Activated CD4-positive, alpha-beta T cell treated with anti-CD3 and anti-CD28 coated beads, Interleukin-10, Interleukin-2, amounts not matched to agents 100 ng/mL and 50 ng/mL, durations not matched to agents 16 hours and 8 hours (primary cell): ENCODE results near the gene DIO2.

Source experiments
- DNase-seq: peaks from one replicate; pipeline ENCODE4 v3.0.0-alpha.2; 2020

The DIO2 gene

DNA sequence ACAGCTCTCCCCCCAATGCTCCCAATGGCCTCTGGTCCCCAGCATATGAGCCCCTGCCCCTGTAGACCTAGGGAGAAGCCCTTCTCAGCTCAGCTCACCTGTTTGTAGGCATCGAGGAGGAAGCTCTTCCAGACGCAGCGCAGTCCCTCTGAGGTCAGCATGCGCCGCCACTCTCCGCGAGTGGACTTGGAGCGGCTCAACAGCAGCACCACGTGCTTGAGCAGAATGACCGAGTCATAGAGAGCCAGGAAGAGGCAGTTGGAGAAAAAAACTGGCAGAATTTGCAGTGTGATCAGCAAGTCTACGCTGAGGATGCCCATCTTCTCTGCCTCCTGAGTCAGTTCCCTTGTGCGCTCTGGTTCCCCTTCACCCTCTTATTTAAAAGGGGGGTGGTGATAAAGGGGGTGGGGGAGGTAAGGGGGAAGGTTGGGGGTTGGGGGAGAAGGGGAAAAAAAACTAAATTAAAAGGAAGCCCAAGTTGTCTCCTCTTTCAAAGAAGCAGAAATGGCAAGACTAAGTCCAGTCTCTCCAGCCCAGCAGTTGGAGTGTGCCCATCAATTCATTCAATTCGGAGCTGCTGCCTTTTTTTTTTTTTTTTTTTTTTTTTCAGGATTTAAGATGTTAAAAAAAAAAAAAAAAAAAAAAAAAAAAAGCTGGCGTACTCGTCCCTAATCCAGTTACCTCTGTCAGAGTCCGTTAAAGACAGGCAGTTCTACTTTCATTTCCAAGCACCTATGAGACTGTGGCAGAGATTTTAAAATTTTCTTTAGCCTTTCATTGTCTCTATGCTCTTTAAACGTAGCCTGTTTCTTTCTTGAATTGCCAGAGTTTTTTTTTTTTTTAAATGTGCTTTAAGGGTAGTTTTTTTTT, at the start of gene DIO2:
DIO2 (minus strand) TSS at position 352 of the 870 bp plus-strand sequence; CDS start at position 320, 32 bp downstream.
- no peak for DNase-seq

DNA sequence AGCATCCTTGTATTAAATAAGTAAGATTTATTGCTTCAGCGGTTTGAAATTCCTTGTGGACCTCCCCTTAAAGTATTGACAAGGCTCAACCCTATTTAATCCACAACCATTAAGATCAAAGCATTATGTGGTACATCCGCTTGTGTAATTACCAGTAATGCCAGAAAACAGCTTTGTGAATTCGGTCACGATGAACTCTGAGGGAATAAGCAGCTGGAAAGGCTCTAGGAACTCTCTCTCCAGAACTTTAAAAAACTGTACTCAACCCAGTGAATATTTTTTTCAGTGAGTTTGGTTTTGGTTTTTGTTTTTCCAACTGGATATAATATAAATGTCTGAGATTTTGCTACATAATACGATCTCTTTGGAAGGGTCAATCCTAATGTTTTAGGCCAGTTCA, 49.3 kb upstream of the DIO2 start:
- DNase-seq = no peak

DNA sequence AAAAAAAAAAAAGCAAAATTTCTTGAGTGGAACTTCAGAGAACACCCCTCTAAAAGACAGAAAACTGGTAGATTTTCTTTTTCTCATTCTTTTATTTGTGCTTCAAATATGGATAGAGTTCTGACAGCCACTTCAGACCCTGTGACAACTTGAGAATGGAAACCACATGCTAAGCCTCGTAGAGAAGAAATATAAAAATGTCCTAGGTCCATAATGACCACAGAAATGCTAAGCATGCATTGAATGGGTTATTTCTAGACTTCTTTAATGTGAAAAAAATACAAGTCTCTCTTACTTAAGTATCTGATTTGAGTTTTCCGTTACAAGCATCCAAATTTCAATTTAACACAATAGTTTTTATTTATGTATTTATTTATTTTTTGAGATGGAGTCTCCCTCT, 28.3 kb upstream of the DIO2 start:
- no peak for DNase-seq

DNA sequence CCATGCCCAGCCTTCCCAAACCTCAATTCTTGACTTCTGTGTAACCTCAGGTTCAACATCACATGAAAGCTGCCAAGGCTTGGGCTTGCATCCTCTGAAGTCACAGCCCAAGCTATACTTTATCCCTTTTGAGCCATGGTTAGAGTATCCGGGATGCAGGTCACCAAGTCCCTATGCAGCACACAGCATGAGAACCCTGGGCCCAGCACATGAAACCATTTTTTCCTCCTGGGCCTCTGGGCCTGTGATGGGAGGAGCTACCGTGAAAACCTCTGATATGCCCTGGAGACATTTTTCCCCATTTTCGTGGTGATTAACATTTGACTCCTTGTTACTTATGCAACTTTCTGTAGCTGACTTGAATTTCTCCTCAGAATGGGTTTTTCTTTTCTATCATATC, 25.8 kb upstream of the DIO2 start:
- no peak for DNase-seq

DNA sequence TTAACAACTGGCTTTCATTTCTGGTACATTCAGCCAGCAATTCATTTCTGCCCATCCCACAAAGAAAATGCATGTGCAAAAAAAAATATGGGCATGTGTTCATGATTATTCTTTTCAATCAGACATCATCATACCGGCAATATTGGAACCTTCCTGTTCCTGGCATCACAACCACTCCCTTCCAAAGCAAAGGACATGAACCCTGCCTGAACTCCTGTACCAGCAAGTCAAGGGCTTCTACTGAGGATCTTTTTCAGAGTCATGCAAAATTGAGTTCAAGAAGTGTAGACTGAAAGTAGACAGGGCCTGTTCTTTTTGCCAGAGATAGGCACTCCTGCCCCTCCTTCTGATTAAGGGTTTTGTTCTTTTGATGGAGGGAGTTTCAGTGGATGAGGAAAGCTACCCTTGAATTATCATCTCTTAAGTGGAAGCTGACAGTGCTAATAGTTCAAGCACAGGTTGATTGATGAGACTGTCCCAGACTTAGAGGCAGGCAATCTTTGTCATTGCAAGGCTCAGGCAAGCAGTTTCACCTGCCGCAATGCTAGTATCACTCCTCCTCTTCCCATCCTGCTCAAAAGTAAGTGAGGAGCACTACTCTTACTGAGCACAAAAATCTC, 22.3 kb upstream of the DIO2 start:
- no peak for DNase-seq

DNA sequence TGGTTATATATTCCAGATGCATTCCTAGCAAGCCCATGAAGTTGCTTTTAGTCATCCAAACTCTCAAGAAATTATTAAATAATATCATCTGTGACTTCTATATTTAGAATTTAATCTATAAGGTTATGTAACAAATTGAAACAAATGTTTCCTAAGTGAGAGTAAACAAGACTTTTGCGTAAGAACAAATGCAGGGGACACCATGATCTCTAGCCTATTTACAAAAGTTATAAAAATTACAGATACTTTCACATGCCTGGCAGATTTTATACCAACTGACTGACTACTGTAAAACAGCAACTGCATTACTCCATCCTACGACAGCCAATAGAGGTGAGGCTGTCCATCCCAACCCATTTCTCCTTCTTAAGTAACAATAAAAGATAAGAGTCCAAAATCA, 20.4 kb upstream of the DIO2 start:
- no peak for DNase-seq

DNA sequence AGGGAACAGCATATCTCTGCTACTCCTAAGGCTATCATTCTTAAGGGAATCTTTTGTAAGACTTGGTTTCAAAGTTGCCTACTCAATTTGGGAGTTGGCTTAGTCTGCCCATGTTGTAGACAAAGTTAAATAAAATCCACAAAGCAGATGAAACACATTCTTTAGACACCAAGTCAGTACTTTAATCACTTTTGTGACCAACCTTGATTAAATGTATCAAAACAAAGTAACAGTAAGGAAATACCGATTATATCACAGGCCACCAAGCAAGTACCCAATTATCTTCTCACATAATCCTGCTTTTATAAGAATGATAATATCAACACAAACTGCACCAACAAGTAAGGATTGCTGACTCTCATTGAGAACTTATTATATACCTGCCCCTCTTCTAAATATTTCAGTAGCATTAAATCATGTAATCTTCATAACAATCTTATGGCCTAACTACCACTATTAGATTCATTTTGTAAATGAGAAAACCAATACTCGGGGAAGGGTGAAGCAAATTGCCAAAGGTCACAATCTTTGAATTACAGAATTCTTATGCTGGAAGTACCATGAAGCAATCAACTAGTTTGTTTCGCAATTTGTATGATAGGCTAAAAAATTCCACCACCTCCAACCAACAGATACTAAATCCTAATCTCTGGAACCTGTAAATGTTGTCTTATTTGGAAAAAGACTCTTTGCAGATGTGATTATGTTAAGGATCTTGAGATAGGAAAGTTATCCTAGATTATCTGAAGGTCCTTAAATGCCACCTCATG, 12.6 kb upstream of the DIO2 start:
- DNase-seq = no peak

DNA sequence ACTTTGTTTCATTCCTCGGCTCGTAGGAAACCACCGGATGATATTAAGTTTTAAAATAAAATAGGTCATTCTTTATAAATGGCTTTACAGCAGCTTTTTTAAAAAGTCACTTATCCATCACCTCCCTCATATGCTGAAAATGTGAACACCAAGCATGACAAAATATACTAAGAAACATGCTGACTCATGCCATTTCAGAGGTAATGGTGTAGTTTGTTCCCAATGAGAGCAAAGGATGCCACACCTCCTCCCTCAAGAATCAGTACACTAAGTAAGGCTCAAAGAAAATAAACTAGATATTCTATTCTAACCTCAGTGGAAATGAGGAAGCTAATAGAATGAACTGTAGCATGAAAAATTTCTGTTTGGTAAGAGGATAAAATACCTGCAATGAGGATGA, 5.5 kb upstream of the DIO2 start:
- DNase-seq = no peak

DNA sequence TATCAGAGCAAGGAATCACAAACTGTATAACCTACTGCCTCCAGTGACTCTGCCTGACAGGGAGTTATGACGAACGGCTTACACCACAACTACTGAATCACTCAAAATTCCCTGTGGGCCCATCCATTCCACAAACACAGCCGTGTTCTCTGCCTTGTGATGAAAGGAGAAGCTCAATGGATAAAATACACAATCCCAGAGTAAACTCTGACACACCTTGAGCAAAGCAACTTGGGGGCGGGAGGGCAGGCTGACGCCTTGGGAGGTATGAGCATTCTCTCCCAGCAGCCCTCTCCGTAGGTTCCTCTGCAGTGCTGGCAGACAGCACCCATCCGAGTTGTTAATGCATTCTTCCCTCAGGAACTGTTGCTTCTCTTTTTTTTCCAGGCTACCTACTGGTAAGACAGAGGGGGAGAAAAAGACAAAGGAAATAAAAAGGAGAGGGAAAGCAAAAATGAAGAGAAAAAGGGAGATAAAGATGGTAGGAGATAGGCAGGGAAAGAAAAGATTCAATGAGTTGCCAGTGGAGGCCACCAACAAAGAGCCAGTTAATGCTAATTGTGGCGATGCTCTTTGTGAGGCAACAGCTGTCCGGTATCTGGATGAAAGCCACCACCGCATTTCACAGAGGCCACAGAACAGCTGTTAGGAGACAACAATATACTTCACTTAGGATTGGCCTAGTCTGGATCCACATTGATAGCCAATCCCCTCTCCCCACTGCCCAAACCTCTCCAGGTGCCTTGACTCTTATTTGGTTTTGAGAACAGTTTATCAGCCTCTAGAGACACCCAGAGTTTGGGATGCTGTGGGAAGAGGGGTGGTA, 4.7 kb upstream of the DIO2 start:
- no peak for DNase-seq

DNA sequence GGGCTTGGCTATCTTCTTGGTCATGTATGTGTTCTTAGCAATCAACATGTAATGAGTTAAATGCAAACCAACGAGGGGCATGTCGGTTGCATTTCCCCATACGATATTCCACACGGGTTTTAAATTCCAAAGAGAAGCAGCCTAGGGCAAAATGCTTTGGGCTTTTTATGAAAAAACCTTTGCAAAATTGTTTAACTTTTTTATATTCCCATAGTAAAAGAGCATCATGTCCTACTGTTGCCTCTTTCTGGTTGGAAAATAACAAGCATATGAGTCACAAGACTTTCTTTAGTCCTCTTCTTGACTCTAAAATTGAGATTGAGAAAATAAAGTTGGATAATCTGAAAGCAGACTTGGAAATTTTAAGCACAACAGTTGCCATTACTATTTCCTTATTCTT, 3.8 kb upstream of the DIO2 start:
- DNase-seq = no peak

DNA sequence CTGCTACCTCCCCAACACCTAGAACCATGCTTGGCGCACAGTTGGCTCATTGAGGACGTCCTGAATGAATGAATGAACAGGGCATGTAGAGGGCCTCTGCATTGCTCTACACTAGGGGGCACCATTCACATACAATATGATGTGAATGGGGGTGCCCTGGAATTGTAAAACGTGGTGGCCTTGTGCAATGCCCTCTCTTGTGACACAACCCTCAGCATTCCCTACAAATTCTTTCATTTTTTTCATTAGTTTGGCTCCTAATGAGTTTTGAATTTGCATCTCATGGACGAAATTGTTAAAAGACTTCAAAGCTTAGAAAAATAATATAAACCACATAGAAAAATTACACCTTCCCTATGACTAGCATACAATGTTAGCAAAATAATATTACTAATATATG, 2.3 kb upstream of the DIO2 start:
- DNase-seq = peak; percentile 45

DNA sequence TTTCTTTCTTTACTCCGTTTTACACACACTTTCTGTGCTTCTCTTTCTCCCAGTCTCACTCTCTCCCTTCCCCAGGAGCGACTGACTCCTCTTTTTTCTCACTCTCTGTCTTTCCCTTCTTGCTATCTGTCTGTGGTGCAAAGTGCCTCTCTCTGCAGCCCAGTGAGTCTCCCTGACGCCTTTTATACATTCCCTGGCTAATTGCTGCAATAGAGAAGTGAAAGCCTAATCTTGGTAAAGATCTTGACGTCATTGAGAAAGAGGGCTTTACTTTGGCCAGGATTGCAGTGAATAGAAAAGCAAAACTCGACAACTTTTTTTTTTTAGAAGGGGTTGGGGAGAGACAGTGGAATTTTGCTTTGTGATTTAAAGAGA, 706 bp upstream of the DIO2 start:
- DNase-seq = no peak

DNA sequence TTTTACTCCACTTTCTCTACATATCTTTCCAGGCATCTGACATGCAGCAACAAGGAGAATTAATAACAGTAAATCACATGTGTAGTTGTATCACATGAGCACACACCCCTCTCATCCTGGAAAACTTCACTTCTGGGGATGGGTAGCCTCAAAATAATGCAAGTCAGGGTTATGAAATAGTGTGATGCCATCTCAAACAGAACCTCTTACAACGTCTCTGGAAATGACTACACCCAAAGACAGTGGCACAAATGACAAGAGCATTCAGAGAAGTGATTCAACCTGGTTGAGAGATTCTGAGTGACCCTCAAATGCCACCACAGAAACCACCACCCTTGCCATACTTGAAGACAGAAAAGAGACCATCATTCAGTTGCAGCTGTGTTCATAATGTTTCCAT, 2.8 kb downstream of the DIO2 start:
- peak; percentile 31 for DNase-seq

DNA sequence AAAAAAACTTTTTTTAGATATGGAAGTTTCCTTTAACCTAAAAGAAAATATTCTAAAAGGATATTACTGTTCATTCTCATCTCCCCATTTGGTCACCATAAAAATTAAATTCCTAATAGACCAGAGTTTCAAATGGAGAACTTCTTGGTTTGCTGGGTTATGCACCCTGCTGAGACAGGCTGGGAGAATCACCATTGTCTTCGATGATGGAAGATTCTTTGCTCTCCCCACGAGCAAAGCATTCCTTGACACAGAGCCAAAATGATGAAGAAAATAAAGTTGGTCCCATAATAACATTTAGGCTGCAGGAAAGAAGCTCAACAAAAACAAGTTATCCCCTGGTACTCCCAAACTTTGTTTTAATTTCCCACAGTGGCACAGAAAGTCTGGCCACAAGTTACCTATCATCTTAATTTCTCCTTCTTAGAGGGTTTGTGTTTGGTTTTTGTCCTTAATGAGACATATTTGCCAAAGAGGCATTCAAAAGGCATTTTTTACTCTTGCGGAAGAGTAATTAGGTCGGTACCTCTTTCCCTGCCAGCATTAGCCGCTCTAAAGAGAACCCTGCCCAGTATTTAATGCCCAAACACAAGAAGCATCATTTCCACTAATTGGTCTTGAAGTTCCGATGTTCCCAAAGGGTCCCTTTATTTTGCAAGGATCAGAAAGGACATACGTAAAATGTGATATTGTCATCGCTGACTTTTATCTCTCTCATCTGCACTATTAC, 4.8 kb downstream of the DIO2 start:
- no peak for DNase-seq

DNA sequence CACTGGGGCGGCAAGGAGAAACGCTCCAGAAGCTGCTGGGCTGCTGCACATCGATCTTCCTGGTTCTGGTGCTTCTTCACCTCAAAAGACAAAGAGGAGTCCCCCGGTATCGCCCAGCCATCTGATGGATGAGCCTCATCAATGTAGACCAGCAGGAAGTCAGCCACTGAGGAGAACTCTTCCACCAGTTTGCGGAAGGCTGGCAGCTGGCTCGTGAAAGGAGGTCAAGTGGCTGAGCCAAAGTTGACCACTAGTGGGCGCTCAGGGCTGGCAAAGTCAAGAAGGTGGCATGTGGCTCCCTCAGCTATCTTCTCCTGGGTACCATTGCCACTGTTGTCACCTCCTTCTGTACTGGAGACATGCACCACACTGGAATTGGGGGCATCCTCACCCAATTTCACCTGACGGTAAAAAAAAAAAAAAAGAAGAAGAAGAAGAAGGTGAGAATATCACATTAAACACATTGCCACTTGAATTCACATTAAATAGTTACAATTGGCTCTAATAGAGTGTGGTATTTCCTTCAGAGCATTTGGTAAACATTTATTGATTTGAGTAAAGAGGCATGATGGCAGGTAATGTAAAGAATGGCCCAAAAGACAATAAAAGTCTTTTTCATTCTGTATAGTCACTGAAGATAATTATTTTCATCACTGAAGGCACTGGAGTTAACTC, 8.3 kb downstream of the DIO2 start:
- peak; percentile 42 for DNase-seq

DNA sequence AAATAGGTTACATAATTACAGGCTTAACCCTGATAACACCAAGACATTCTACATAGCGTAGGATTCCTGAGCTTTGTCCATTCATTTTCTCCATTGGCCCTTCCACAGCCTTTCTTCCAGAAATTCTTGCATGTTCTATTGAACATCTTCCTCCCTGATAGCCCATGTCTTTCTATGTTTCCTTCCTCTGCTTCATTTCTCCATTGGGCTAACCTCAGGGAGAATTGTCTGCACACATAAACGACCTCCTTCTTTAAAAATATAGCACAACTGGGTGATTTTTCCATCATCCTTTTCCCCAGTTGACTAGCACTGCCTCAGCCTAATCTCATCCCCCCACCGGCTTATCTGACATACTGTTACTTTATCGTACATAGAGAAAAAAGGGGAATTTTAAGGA, 11.2 kb downstream of the DIO2 start:
- no peak for DNase-seq

DNA sequence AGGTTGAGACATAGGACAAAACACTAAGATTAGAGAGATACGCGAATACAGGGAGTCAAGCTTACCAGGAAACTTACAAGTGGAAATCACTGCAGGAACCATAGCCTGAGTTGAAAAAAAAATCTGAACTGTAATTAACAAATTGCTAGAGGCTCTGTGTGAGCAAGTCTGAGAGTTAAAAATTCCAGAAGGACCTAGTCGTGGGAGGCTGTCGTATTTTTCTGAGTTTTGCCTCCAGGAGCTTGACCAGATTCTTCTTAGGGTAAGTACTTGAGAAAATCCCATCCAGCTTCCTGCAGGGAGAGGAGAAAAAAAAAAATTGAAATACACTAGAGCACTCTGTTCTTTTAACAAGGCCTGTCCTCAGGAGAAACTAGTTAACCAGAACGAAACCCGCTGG, 22.7 kb downstream of the DIO2 start:
- no peak for DNase-seq

DNA sequence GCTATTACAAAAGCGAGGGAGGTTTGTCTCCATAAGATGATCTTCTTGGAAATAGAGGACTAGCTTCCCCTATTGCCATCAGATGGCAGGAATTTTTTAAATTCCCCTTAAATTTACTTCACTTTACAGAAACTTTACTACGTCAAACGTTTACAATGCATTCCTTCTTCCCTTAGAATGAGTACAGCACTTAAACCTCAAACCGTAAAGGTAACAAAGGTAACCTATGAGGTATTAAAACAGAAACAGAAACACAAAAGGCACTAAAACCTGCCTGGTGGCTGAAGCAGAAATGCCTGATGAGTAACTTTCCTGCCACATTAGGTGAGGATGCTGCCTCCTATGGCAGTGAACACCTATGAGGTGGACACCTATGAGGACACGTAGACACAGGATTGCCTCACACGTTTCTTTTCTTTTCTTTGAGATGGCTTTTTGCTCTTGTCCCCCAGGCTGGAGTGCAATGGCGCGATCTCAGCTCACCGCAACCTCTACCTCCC, 25.0 kb downstream of the DIO2 start:
- no peak for DNase-seq

DNA sequence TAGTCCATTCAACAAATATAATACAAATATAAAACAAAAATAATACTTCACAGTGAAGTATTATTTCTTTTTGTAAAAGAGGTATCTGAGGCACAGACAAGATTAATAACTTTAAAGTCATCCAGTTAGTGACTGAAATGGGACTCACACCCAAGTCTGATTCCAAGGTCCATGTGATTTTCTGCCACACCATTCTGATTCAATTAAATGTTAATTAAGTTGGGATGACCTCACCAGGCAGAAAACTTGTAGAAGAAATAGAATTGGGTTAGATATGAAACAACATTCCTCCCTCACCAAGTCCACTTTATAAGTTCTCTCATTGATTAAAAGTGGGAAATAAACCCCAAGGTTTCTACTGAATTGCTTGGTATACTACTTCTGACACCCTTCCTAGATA, 34.4 kb downstream of the DIO2 start:
- DNase-seq = no peak

DNA sequence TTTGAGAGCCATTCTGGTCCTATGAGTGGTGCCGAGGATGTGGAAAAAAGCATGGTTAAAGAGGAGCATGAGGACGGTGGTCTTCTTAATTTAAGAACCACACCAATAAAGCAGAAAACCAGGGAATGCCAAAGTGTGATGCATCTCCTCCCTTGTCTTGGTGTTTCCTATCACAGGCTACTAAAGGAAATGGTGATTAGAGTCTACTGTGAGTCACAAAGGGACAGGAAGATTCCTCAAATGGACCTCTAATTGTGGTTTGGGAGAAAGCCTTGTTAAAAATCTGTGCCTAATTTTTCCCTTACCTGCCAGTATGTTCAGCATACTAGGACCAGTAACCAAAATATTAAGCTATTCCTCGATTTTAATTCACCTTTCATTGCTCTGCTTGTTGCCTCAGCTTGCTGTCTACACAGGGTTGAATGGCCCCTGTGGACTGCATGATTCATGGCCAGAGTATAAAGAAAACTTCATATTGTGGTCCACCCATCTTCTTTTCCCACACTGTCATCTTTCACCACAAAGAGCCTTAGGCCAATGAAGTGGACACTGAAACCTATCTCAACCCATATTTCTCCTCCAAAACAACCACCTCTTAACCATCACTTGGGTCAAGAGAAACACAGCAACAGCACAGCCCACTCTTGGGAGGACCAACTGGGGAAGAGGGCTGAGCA, 38.8 kb downstream of the DIO2 start:
- no peak for DNase-seq
